K562 (cell line): ENCODE results near the gene ICA1.

Experiments used
- ATF2 ChIP-seq: sonication (generic); formaldehyde crosslinking; IDR thresholded peaks from 2 replicates; pipeline ENCODE4 v1.8.1; 2022; ENCODE audit warnings: missing genetic modification reagents
- CTCF ChIP-seq, 3 experiments: IDR thresholded peaks in 2 of 3; conservative IDR thresholded peaks in 1 of 3; 2 replicates each; pipeline ENCODE4 v1.5.1; 2011 to 2012; ENCODE audit warnings: low read length in 3 of 3, mild to moderate bottlenecking in 3 of 3, control low read depth in 2 of 3, improper control_type of control experiment in 1 of 3, inconsistent platforms in 1 of 3, low read depth in 1 of 3, mixed read lengths in 1 of 3, moderate library complexity in 1 of 3; ENCODE audit not compliant: insufficient read depth in 2 of 3
- E2F5 ChIP-seq: sonication (generic); formaldehyde crosslinking; IDR thresholded peaks from 2 replicates; pipeline ENCODE4 v1.8.0; 2022; ENCODE audit warnings: mild to moderate bottlenecking, missing genetic modification reagents
- EP300 ChIP-seq: IDR thresholded peaks from 2 replicates; pipeline ENCODE4 v1.6.1; 2012; ENCODE audit warnings: low read length, improper control_type of control experiment
- KAT7 ChIP-seq: sonication (generic); formaldehyde crosslinking; IDR thresholded peaks from 2 replicates; pipeline ENCODE4 v1.8.0; 2022; ENCODE audit warnings: missing genetic modification reagents, mild to moderate bottlenecking, borderline replicate concordance
- TRIM28 ChIP-seq: fragments of 450-650 bp; IDR thresholded peaks from 2 replicates; pipeline ENCODE4 v1.6.1; 2017
- USF1 ChIP-seq: sonication (generic); formaldehyde crosslinking; IDR thresholded peaks from 2 replicates; pipeline ENCODE4 v1.9.0; 2022; ENCODE audit warnings: mild to moderate bottlenecking, missing genetic modification reagents
- USF2 ChIP-seq: sonication (generic); formaldehyde crosslinking; IDR thresholded peaks from 2 replicates; pipeline ENCODE4 v1.5.0; 2020; ENCODE audit warnings: missing genetic modification reagents
- ZNF175 ChIP-seq: fragments of 200-800 bp; sonication (Bioruptor generic); IDR thresholded peaks from 2 replicates; pipeline ENCODE4 v1.6.1; 2016; ENCODE audit warnings: low read depth, mild to moderate bottlenecking, missing genetic modification characterization, missing compliant biosample characterization
- ZNF239 ChIP-seq: fragments of 250-450 bp; sonication (Bioruptor Pico); IDR thresholded peaks from 2 replicates; pipeline ENCODE4 v1.4.0; 2020; ENCODE audit warnings: mild to moderate bottlenecking
- ZNF830 ChIP-seq: fragments of 250-450 bp; sonication (Bioruptor Pico); IDR thresholded peaks from 2 replicates; pipeline ENCODE4 v1.5.0; 2021; ENCODE audit warnings: mild to moderate bottlenecking
- TF ChIP-seq, protein P1 (sequence below): fragments of 250-450 bp; sonication (Bioruptor Pico); IDR thresholded peaks from 2 replicates; pipeline ENCODE4 v1.4.0; 2020
- TF ChIP-seq, protein P2 (sequence below): sonication (generic); formaldehyde crosslinking; IDR thresholded peaks from 2 replicates; pipeline ENCODE4 v1.8.0; 2022; ENCODE audit warnings: missing genetic modification reagents, mild to moderate bottlenecking, moderate library complexity, borderline replicate concordance

GRCh38 chr7:8214244-8214824 lies 47.6 kb downstream of the ICA1 start:
- TF ChIP-seq USF2 (CRISPR knock-in tag) = no peak
- no peak for TF ChIP-seq EP300
- TF ChIP-seq, protein P1, sequence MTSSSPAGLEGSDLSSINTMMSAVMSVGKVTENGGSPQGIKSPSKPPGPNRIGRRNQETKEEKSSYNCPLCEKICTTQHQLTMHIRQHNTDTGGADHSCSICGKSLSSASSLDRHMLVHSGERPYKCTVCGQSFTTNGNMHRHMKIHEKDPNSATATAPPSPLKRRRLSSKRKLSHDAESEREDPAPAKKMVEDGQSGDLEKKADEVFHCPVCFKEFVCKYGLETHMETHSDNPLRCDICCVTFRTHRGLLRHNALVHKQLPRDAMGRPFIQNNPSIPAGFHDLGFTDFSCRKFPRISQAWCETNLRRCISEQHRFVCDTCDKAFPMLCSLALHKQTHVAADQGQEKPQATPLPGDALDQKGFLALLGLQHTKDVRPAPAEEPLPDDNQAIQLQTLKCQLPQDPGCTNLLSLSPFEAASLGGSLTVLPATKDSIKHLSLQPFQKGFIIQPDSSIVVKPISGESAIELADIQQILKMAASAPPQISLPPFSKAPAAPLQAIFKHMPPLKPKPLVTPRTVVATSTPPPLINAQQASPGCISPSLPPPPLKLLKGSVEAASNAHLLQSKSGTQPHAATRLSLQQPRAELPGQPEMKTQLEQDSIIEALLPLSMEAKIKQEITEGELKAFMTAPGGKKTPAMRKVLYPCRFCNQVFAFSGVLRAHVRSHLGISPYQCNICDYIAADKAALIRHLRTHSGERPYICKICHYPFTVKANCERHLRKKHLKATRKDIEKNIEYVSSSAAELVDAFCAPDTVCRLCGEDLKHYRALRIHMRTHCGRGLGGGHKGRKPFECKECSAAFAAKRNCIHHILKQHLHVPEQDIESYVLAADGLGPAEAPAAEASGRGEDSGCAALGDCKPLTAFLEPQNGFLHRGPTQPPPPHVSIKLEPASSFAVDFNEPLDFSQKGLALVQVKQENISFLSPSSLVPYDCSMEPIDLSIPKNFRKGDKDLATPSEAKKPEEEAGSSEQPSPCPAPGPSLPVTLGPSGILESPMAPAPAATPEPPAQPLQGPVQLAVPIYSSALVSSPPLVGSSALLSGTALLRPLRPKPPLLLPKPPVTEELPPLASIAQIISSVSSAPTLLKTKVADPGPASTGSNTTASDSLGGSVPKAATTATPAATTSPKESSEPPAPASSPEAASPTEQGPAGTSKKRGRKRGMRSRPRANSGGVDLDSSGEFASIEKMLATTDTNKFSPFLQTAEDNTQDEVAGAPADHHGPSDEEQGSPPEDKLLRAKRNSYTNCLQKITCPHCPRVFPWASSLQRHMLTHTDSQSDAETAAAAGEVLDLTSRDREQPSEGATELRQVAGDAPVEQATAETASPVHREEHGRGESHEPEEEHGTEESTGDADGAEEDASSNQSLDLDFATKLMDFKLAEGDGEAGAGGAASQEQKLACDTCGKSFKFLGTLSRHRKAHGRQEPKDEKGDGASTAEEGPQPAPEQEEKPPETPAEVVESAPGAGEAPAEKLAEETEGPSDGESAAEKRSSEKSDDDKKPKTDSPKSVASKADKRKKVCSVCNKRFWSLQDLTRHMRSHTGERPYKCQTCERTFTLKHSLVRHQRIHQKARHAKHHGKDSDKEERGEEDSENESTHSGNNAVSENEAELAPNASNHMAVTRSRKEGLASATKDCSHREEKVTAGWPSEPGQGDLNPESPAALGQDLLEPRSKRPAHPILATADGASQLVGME (CRISPR knock-in tag) = no peak
- TF ChIP-seq CTCF (IDR thresholded peaks at IDR 0.05 in 2 of 3, conservative IDR thresholded peaks at IDR 0.05 in 1 of 3; ENCODE audit: insufficient read depth in 2 of 3, low read depth in 1 of 3, low read length in 3 of 3) = no peak
- no peak for TF ChIP-seq KAT7 (CRISPR knock-in tag)
- no peak for TF ChIP-seq TRIM28
- no peak for TF ChIP-seq ATF2
- TF ChIP-seq, protein P2, sequence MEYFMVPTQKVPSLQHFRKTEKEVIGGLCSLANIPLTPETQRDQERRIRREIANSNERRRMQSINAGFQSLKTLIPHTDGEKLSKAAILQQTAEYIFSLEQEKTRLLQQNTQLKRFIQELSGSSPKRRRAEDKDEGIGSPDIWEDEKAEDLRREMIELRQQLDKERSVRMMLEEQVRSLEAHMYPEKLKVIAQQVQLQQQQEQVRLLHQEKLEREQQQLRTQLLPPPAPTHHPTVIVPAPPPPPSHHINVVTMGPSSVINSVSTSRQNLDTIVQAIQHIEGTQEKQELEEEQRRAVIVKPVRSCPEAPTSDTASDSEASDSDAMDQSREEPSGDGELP (CRISPR knock-in tag) = no peak
- TF ChIP-seq ZNF830 (CRISPR knock-in tag) = no peak
- peak; percentile 14; the same call in 1 of the 2 replicates for TF ChIP-seq ZNF175
- no peak for TF ChIP-seq ZNF239 (CRISPR knock-in tag)
- TF ChIP-seq E2F5 (CRISPR knock-in tag) = no peak
- no peak for TF ChIP-seq USF1 (CRISPR knock-in tag)
